ENCODE measurements around the gene RGS17.

RGS17 gene

GRCh38 chr6:153108315-153108714, 22.8 kb downstream of the RGS17 start:
- H3K27ac ChIP-seq, result no peak overlapping the region
- TF ChIP-seq CTCF (conservative IDR thresholded peaks at IDR 0.05; ENCODE audit: low read depth, low read length), result no peak
- no peak overlapping the region for H3K9ac ChIP-seq
- no peak overlapping the region for H2AFZ ChIP-seq (ENCODE audit: low read depth)
- no peak overlapping the region for H3K4me3 ChIP-seq (IDR thresholded peaks at IDR 0.05; ENCODE audit: insufficient read depth, low read depth, low read length)
- no peaks in the 10 kb centered on the region for H3K79me2 ChIP-seq (ENCODE audit: insufficient read depth, low read depth)
- H3K36me3 ChIP-seq (ENCODE audit: insufficient read depth), result no peaks in the 10 kb centered on the region
- no peak overlapping the region for H3K4me2 ChIP-seq
- no peaks in the 10 kb centered on the region for H3K27me3 ChIP-seq (ENCODE audit: insufficient read depth, low read depth)
- no peaks in the 10 kb centered on the region for H4K20me1 ChIP-seq (ENCODE audit: insufficient read depth)
- H3K4me1 ChIP-seq (ENCODE audit: low read depth, poor library complexity, severe bottlenecking), result no peaks in the 10 kb centered on the region

DNA sequence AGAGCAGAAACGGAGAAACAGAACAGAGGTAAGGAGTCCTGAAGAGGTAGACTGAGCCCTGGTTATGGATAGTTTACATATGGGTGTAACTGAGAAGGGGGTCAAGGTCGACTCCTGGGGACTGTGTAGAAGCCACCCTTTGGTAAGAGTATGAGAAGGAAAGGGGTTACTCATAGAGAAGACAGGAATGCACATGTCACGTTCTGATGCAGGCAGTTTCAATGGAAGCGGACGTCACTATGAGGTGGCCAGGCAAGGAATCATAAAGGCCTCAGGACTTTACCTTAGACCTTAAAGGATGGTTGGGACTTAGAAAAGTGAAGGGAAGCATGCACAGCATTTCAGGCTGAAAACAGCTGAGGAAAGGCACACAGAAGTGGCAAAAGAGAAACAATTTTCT, 25.1 kb downstream of the RGS17 start:
- no peaks in the 10 kb centered on the region for H3K4me1 ChIP-seq (ENCODE audit: low read depth, poor library complexity, severe bottlenecking)
- no peak overlapping the region for H3K9ac ChIP-seq
- H2AFZ ChIP-seq (ENCODE audit: low read depth), result no peak overlapping the region
- no peaks in the 10 kb centered on the region for H3K36me3 ChIP-seq (ENCODE audit: insufficient read depth)
- TF ChIP-seq CTCF (conservative IDR thresholded peaks at IDR 0.05; ENCODE audit: low read depth, low read length), result no peak
- no peaks in the 10 kb centered on the region for H4K20me1 ChIP-seq (ENCODE audit: insufficient read depth)
- H3K4me3 ChIP-seq (IDR thresholded peaks at IDR 0.05; ENCODE audit: insufficient read depth, low read depth, low read length), result no peak overlapping the region
- no peaks in the 10 kb centered on the region for H3K27me3 ChIP-seq (ENCODE audit: insufficient read depth, low read depth)
- H3K4me2 ChIP-seq, result no peak overlapping the region
- H3K27ac ChIP-seq, result no peak overlapping the region
- H3K79me2 ChIP-seq (ENCODE audit: insufficient read depth, low read depth), result no peaks in the 10 kb centered on the region

- no peak overlapping the region for H3K4me2 ChIP-seq
- H2AFZ ChIP-seq (ENCODE audit: low read depth), result no peak overlapping the region
- no peak overlapping the region for H3K4me3 ChIP-seq (IDR thresholded peaks at IDR 0.05; ENCODE audit: insufficient read depth, low read depth, low read length)
- no peaks in the 10 kb centered on the region for H3K27me3 ChIP-seq (ENCODE audit: insufficient read depth, low read depth)
- no peak for TF ChIP-seq CTCF (conservative IDR thresholded peaks at IDR 0.05; ENCODE audit: low read depth, low read length)
- peaks cover 4% of the 10 kb centered on the region for H3K4me1 ChIP-seq (ENCODE audit: low read depth, poor library complexity, severe bottlenecking)
- no peaks in the 10 kb centered on the region for H4K20me1 ChIP-seq (ENCODE audit: insufficient read depth)
- no peak overlapping the region for H3K27ac ChIP-seq
- H3K79me2 ChIP-seq (ENCODE audit: insufficient read depth, low read depth), result no peaks in the 10 kb centered on the region
- H3K36me3 ChIP-seq (ENCODE audit: insufficient read depth), result no peaks in the 10 kb centered on the region
- H3K9ac ChIP-seq, result no peak overlapping the region
Measured at GRCh38 chr6:153104220-153104619, 26.9 kb downstream of the RGS17 start.

DNA sequence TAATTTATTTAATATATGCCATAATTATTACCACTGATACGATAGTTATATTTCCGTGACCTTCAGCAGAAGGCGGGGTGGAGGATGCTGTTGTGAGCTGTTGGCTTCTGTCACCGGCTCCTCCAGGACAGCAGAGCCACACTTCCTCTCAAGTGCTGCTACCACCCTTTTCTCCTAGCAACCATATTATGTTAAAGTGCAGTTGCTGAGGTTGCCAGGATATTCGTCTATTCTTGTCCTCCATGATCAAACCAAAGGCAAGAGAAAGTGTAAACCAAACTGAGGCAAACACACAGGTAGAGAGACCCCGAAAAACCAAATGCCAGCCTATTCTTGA, 27.8 kb downstream of the RGS17 start:
- Histone ChIP-seq H2AFZ (ENCODE audit: low read depth) (no peak overlapping the region), H3K79me2 (ENCODE audit: insufficient read depth, low read depth) (no peaks in the 10 kb centered on the region), H3K4me3 (IDR thresholded peaks at IDR 0.05; ENCODE audit: insufficient read depth, low read depth, low read length) (no peak overlapping the region), H3K36me3 (ENCODE audit: insufficient read depth) (no peaks in the 10 kb centered on the region), H4K20me1 (ENCODE audit: insufficient read depth) (no peaks in the 10 kb centered on the region), H3K9ac (no peak overlapping the region), H3K4me2 (no peak overlapping the region), H3K27me3 (ENCODE audit: insufficient read depth, low read depth) (no peaks in the 10 kb centered on the region), H3K4me1 (ENCODE audit: low read depth, poor library complexity, severe bottlenecking) (peaks cover 12% of the 10 kb centered on the region), H3K27ac (no peak overlapping the region)
- no peak for TF ChIP-seq CTCF (conservative IDR thresholded peaks at IDR 0.05; ENCODE audit: low read depth, low read length)
